ENCODE results near the gene NAXD. TPM values are rescaled to one million over a fixed set of nuclear protein-coding genes. Genes with fewer than 3 reads are reported as not detected.

The NAXD gene
- total RNA-seq, 1 experiment from 2014 or later, result 15.1 TPM

DNA sequence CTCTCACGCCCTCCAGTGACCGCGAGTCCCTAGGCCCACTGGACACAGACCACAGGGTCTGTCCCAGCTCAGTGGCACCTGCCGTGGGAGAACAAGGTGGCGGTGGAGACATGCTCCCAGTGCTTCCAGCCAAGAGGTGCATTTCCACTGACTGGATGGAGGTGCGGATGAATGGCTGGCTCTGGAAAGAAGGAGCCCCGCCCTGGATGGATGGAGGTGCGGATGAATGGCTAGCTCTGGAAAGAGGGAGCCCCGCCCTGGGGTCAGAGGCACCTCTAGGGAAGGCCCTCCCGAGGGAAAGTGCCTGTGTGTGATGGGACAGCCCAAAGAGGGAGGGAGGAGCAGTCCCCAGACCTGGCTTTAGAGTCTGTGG, 32.0 kb downstream of the NAXD start:
- ChIA-PET CTCF (no interaction called here), POLR2A (no interaction called here)
- no peak for DNase-seq (ENCODE audit: low read depth, low spot score)
- BruUV-seq (replicated peaks), result no TSS peak
- H3K27me3 ChIP-seq (ENCODE audit: control insufficient read depth, insufficient read depth, low read length), result no peaks in the 10 kb centered on the region
- intact Hi-C loops (cut with micrococcal nuclease; ENCODE audit: unreplicated experiment) (no loop called here), in situ Hi-C loops (cut with HindIII; ENCODE audit: low pct_unique_long_range_greater_than_20kb, low sequenced_read_pairs) (no loop called here)
- ATAC-seq, result no peak
- H3K27ac ChIP-seq (ENCODE audit: low read length), result no peak overlapping the region
- no peaks in the 10 kb centered on the region for H3K4me1 ChIP-seq (ENCODE audit: control insufficient read depth, insufficient read depth, low read length)
- H3K4me3 ChIP-seq (ENCODE audit: low read depth in 2 of 2, low read length in 2 of 2), result no peak overlapping the region
- no peaks in the 10 kb centered on the region for H3K9me3 ChIP-seq (ENCODE audit: control insufficient read depth, insufficient read depth, low read depth, low read length)
- TF ChIP-seq SIN3A (IDR thresholded peaks at IDR 0.05; ENCODE audit: borderline replicate concordance, insufficient read depth, low read depth, low read length), result no peak
- H3K36me3 ChIP-seq (ENCODE audit: control insufficient read depth, insufficient read depth, low read length), result no peaks in the 10 kb centered on the region

DNA sequence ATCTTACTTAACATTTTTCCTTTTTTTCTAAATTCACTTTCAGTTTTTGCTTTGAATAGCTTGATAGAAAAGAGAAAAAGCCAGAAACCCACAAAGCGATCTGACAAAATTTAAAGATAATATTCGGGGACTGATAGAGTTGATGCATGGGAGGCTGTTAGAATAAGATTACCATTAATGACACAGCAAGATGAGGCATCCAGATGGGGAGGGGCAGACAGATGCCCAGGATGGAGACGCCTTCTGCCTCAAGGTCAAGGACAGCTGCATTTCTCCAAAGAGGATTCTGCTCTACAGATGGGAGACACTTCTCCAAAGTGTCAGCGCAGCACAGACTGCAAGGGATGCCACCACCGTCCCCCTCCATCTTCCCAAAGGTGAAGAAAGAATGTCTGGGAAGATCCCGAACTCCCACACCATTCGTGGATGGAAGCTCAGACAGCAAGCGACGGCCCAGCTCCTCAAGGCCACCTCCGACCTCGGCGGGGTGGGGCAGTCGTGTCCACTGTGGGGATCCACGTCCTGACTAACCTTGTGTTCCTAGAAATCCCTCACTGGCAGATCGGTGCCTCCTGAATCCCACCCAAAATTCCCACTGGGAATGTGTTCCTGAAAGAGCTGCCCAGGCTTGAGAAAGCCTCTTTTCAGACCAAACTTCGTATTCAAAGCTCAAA, 32.9 kb downstream of the NAXD start:
- CTCF ChIA-PET, result no interaction called here
- Histone ChIP-seq H3K27me3 (ENCODE audit: control insufficient read depth, insufficient read depth, low read length) (no peaks in the 10 kb centered on the region), H3K9me3 (ENCODE audit: control insufficient read depth, insufficient read depth, low read depth, low read length) (no peaks in the 10 kb centered on the region), H3K4me3 (ENCODE audit: low read depth in 2 of 2, low read length in 2 of 2) (no peak overlapping the region), H3K4me1 (ENCODE audit: control insufficient read depth, insufficient read depth, low read length) (no peaks in the 10 kb centered on the region), H3K27ac (ENCODE audit: low read length) (no peak overlapping the region), H3K36me3 (ENCODE audit: control insufficient read depth, insufficient read depth, low read length) (no peaks in the 10 kb centered on the region)
- in situ Hi-C loops (cut with HindIII; ENCODE audit: low pct_unique_long_range_greater_than_20kb, low sequenced_read_pairs) (no loop called here), intact Hi-C loops (cut with micrococcal nuclease; ENCODE audit: unreplicated experiment) (no loop called here)
- no peak for DNase-seq (ENCODE audit: low read depth, low spot score)
- no TSS peak for BruUV-seq (replicated peaks)
- TF ChIP-seq SIN3A (IDR thresholded peaks at IDR 0.05; ENCODE audit: borderline replicate concordance, insufficient read depth, low read depth, low read length) (no peak), POLR2AphosphoS5 (IDR thresholded peaks at IDR 0.05; ENCODE audit: low read depth, low read length) (no peak), TCF7L2 (IDR thresholded peaks at IDR 0.05; ENCODE audit: low read depth, low read length) (no peak)
- TF ChIP-seq, protein P1, sequence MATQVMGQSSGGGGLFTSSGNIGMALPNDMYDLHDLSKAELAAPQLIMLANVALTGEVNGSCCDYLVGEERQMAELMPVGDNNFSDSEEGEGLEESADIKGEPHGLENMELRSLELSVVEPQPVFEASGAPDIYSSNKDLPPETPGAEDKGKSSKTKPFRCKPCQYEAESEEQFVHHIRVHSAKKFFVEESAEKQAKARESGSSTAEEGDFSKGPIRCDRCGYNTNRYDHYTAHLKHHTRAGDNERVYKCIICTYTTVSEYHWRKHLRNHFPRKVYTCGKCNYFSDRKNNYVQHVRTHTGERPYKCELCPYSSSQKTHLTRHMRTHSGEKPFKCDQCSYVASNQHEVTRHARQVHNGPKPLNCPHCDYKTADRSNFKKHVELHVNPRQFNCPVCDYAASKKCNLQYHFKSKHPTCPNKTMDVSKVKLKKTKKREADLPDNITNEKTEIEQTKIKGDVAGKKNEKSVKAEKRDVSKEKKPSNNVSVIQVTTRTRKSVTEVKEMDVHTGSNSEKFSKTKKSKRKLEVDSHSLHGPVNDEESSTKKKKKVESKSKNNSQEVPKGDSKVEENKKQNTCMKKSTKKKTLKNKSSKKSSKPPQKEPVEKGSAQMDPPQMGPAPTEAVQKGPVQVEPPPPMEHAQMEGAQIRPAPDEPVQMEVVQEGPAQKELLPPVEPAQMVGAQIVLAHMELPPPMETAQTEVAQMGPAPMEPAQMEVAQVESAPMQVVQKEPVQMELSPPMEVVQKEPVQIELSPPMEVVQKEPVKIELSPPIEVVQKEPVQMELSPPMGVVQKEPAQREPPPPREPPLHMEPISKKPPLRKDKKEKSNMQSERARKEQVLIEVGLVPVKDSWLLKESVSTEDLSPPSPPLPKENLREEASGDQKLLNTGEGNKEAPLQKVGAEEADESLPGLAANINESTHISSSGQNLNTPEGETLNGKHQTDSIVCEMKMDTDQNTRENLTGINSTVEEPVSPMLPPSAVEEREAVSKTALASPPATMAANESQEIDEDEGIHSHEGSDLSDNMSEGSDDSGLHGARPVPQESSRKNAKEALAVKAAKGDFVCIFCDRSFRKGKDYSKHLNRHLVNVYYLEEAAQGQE (IDR thresholded peaks at IDR 0.05; ENCODE audit: insufficient read depth in 1 of 2, low read depth in 2 of 2, low read length in 1 of 2), result no peak
- TF ChIP-seq, protein P2, sequence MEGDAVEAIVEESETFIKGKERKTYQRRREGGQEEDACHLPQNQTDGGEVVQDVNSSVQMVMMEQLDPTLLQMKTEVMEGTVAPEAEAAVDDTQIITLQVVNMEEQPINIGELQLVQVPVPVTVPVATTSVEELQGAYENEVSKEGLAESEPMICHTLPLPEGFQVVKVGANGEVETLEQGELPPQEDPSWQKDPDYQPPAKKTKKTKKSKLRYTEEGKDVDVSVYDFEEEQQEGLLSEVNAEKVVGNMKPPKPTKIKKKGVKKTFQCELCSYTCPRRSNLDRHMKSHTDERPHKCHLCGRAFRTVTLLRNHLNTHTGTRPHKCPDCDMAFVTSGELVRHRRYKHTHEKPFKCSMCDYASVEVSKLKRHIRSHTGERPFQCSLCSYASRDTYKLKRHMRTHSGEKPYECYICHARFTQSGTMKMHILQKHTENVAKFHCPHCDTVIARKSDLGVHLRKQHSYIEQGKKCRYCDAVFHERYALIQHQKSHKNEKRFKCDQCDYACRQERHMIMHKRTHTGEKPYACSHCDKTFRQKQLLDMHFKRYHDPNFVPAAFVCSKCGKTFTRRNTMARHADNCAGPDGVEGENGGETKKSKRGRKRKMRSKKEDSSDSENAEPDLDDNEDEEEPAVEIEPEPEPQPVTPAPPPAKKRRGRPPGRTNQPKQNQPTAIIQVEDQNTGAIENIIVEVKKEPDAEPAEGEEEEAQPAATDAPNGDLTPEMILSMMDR (IDR thresholded peaks at IDR 0.05), result no peak
- POLR2A ChIA-PET, result no interaction called here
- ATAC-seq, result no peak

GRCh38 chr13:110648848-110649421, 33.6 kb downstream of the NAXD start:
- Histone ChIP-seq H3K4me3 (ENCODE audit: low read depth in 2 of 2, low read length in 2 of 2) (no peak overlapping the region), H3K27ac (ENCODE audit: low read length) (no peak overlapping the region), H3K4me1 (ENCODE audit: control insufficient read depth, insufficient read depth, low read length) (no peaks in the 10 kb centered on the region), H3K36me3 (ENCODE audit: control insufficient read depth, insufficient read depth, low read length) (no peaks in the 10 kb centered on the region), H3K9me3 (ENCODE audit: control insufficient read depth, insufficient read depth, low read depth, low read length) (no peaks in the 10 kb centered on the region), H3K27me3 (ENCODE audit: control insufficient read depth, insufficient read depth, low read length) (no peaks in the 10 kb centered on the region)
- CTCF ChIA-PET, result no interaction called here
- no TSS peak for BruUV-seq (replicated peaks)
- in situ Hi-C loops (cut with HindIII; ENCODE audit: low pct_unique_long_range_greater_than_20kb, low sequenced_read_pairs) (no loop called here), intact Hi-C loops (cut with micrococcal nuclease; ENCODE audit: unreplicated experiment) (no loop called here)
- POLR2A ChIA-PET, result no interaction called here
- ATAC-seq, result no peak
- TF ChIP-seq, protein P2 (IDR thresholded peaks at IDR 0.05), result no peak
- TF ChIP-seq, protein P1 (IDR thresholded peaks at IDR 0.05; ENCODE audit: insufficient read depth in 1 of 2, low read depth in 2 of 2, low read length in 1 of 2), result no peak
- TF ChIP-seq TCF7L2 (IDR thresholded peaks at IDR 0.05; ENCODE audit: low read depth, low read length) (no peak), SIN3A (IDR thresholded peaks at IDR 0.05; ENCODE audit: borderline replicate concordance, insufficient read depth, low read depth, low read length) (no peak), POLR2AphosphoS5 (IDR thresholded peaks at IDR 0.05; ENCODE audit: low read depth, low read length) (no peak)
- no peak for DNase-seq (ENCODE audit: low read depth, low spot score)

Data from Panc1 (cell line).